Measurements from ENCODE around the gene ANAPC13.

The ANAPC13 gene

GRCh38 chr3:134458406-134458945 is 27.3 kb downstream of the ANAPC13 start:
- Histone ChIP-seq H3K4me1 (peaks cover 10% of the 10 kb centered on the region), H3K4me3 (no peak overlapping the region), H3K9me3 (no peaks in the 10 kb centered on the region), H3K36me3 (replicated peaks) (no peaks in the 10 kb centered on the region), H3K27me3 (ENCODE audit: low read depth) (peaks cover 6% of the 10 kb centered on the region; the same call in 1 of the 2 replicates)
- no peak for DNase-seq (ENCODE audit: low spot score in 2 of 2)
- in situ Hi-C loops (cut with MboI; ENCODE audit: low sequenced_read_pairs): no loop called here

GRCh38 chr3:134457376-134458074 is 28.3 kb downstream of the ANAPC13 start:
- in situ Hi-C loops (cut with MboI; ENCODE audit: low sequenced_read_pairs): no loop called here
- Histone ChIP-seq H3K27me3 (ENCODE audit: low read depth) (peaks cover 6% of the 10 kb centered on the region; the same call in 1 of the 2 replicates), H3K9me3 (no peaks in the 10 kb centered on the region), H3K4me1 (peaks cover 7% of the 10 kb centered on the region), H3K36me3 (replicated peaks) (no peaks in the 10 kb centered on the region), H3K4me3 (no peak overlapping the region)
- DNase-seq (ENCODE audit: low spot score in 2 of 2): no peak

- no peaks in the 10 kb centered on the region for H3K4me1 ChIP-seq
- peaks cover 6% of the 10 kb centered on the region; the same call in 1 of the 2 replicates for H3K27me3 ChIP-seq (ENCODE audit: low read depth)
- peak; percentile 32 to 52 for DNase-seq (ENCODE audit: low spot score in 2 of 2)
- in situ Hi-C loops (cut with MboI; ENCODE audit: low sequenced_read_pairs): no loop called here
- no peak overlapping the region for H3K4me3 ChIP-seq
- H3K9me3 ChIP-seq: no peaks in the 10 kb centered on the region
- H3K36me3 ChIP-seq (replicated peaks): no peaks in the 10 kb centered on the region
Observed at GRCh38 chr3:134453631-134454030, 32.2 kb downstream of the ANAPC13 start.

- no peak for DNase-seq (ENCODE audit: low spot score in 2 of 2)
- peaks cover 3% of the 10 kb centered on the region for H3K9me3 ChIP-seq
- H3K27me3 ChIP-seq (ENCODE audit: low read depth): peaks cover 2% of the 10 kb centered on the region; the same call in 1 of the 2 replicates
- no peaks in the 10 kb centered on the region for H3K36me3 ChIP-seq (replicated peaks)
- H3K4me3 ChIP-seq: no peak overlapping the region
- no peaks in the 10 kb centered on the region for H3K4me1 ChIP-seq
- in situ Hi-C loops (cut with MboI; ENCODE audit: low sequenced_read_pairs): no loop called here
Observed at GRCh38 chr3:134449951-134450350, 35.8 kb downstream of the ANAPC13 start.

GRCh38 chr3:134449277-134449676 is 36.5 kb downstream of the ANAPC13 start:
- no peaks in the 10 kb centered on the region for H3K4me1 ChIP-seq
- H3K36me3 ChIP-seq (replicated peaks): no peaks in the 10 kb centered on the region
- in situ Hi-C loops (cut with MboI; ENCODE audit: low sequenced_read_pairs): no loop called here
- 0 out of 2 replicates have a peak, but pooled peaks cover under 1% of the 10 kb centered on the region for H3K27me3 ChIP-seq (ENCODE audit: low read depth)
- H3K4me3 ChIP-seq: no peak overlapping the region
- H3K9me3 ChIP-seq: peaks cover 3% of the 10 kb centered on the region
- peak in 1 of 2 experiments; percentile 53 for DNase-seq (ENCODE audit: low spot score in 2 of 2)

GRCh38 chr3:134448664-134449063 is 37.1 kb downstream of the ANAPC13 start:
- no peaks in the 10 kb centered on the region for H3K27me3 ChIP-seq (ENCODE audit: low read depth)
- in situ Hi-C loops (cut with MboI; ENCODE audit: low sequenced_read_pairs): no loop called here
- H3K36me3 ChIP-seq (replicated peaks): no peaks in the 10 kb centered on the region
- no peaks in the 10 kb centered on the region for H3K4me1 ChIP-seq
- H3K4me3 ChIP-seq: no peak overlapping the region
- no peak for DNase-seq (ENCODE audit: low spot score in 2 of 2)
- H3K9me3 ChIP-seq: peaks cover 3% of the 10 kb centered on the region

- Histone ChIP-seq H3K4me3 (no peak overlapping the region), H3K4me1 (no peaks in the 10 kb centered on the region), H3K9me3 (peaks cover 3% of the 10 kb centered on the region), H3K36me3 (replicated peaks) (no peaks in the 10 kb centered on the region), H3K27me3 (ENCODE audit: low read depth) (no peaks in the 10 kb centered on the region; the same call in 1 of the 2 replicates)
- DNase-seq (ENCODE audit: low spot score in 2 of 2): no peak
- in situ Hi-C loops (cut with MboI; ENCODE audit: low sequenced_read_pairs): no loop called here
Observed at GRCh38 chr3:134447351-134447750, 38.4 kb downstream of the ANAPC13 start.

GRCh38 chr3:134446800-134447199 is 39.0 kb downstream of the ANAPC13 start:
- in situ Hi-C loops (cut with MboI; ENCODE audit: low sequenced_read_pairs): no loop called here
- Histone ChIP-seq H3K36me3 (replicated peaks) (no peaks in the 10 kb centered on the region), H3K27me3 (ENCODE audit: low read depth) (no peaks in the 10 kb centered on the region; the same call in 1 of the 2 replicates), H3K9me3 (peaks cover 3% of the 10 kb centered on the region), H3K4me3 (no peak overlapping the region), H3K4me1 (no peaks in the 10 kb centered on the region)
- DNase-seq (ENCODE audit: low spot score in 2 of 2): no peak

GRCh38 chr3:134445636-134446035 is 40.1 kb downstream of the ANAPC13 start:
- H3K4me3 ChIP-seq: no peak overlapping the region
- in situ Hi-C loops (cut with MboI; ENCODE audit: low sequenced_read_pairs): no loop called here
- DNase-seq (ENCODE audit: low spot score in 2 of 2): no peak

GRCh38 chr3:134445095-134445494 is 40.7 kb downstream of the ANAPC13 start:
- Histone ChIP-seq H3K27me3 (ENCODE audit: low read depth) (no peaks in the 10 kb centered on the region; the same call in 1 of the 2 replicates), H3K36me3 (replicated peaks) (no peaks in the 10 kb centered on the region), H3K4me3 (no peak overlapping the region), H3K4me1 (no peaks in the 10 kb centered on the region), H3K9me3 (peaks cover 3% of the 10 kb centered on the region)
- in situ Hi-C loops (cut with MboI; ENCODE audit: low sequenced_read_pairs): no loop called here
- no peak for DNase-seq (ENCODE audit: low spot score in 2 of 2)

More at GRCh38 chr3:134445636-134446035, 40.1 kb downstream of the ANAPC13 start:
- Histone ChIP-seq H3K9me3 (peaks cover 3% of the 10 kb centered on the region), H3K27me3 (ENCODE audit: low read depth) (no peaks in the 10 kb centered on the region; the same call in 1 of the 2 replicates), H3K4me1 (no peaks in the 10 kb centered on the region), H3K36me3 (replicated peaks) (no peaks in the 10 kb centered on the region)

- in situ Hi-C loops (cut with MboI; ENCODE audit: low sequenced_read_pairs): no loop called here
- H3K27me3 ChIP-seq (ENCODE audit: low read depth): peaks cover 2% of the 10 kb centered on the region; the same call in 1 of the 2 replicates
- H3K36me3 ChIP-seq (replicated peaks): no peaks in the 10 kb centered on the region
- DNase-seq (ENCODE audit: low spot score in 2 of 2): no peak
- no peak overlapping the region for H3K4me3 ChIP-seq
- peaks cover 3% of the 10 kb centered on the region for H3K9me3 ChIP-seq
- H3K4me1 ChIP-seq: no peaks in the 10 kb centered on the region
Observed at GRCh38 chr3:134441821-134442220, 44.0 kb downstream of the ANAPC13 start.

- H3K27me3 ChIP-seq (ENCODE audit: low read depth): peaks cover 2% of the 10 kb centered on the region; the same call in 1 of the 2 replicates
- DNase-seq (ENCODE audit: low spot score in 2 of 2): no peak
- no peak overlapping the region for H3K4me3 ChIP-seq
- H3K9me3 ChIP-seq: peaks cover 3% of the 10 kb centered on the region
- H3K36me3 ChIP-seq (replicated peaks): no peaks in the 10 kb centered on the region
- in situ Hi-C loops (cut with MboI; ENCODE audit: low sequenced_read_pairs): no loop called here
- no peaks in the 10 kb centered on the region for H3K4me1 ChIP-seq
Observed at GRCh38 chr3:134441321-134441720, 44.5 kb downstream of the ANAPC13 start.

GRCh38 chr3:134437211-134437752 is 48.5 kb downstream of the ANAPC13 start:
- H3K4me1 ChIP-seq: no peaks in the 10 kb centered on the region
- H3K9me3 ChIP-seq: no peaks in the 10 kb centered on the region
- in situ Hi-C loops (cut with MboI; ENCODE audit: low sequenced_read_pairs): no loop called here
- H3K4me3 ChIP-seq: no peak overlapping the region
- peaks cover 2% of the 10 kb centered on the region; the same call in 1 of the 2 replicates for H3K27me3 ChIP-seq (ENCODE audit: low read depth)
- no peaks in the 10 kb centered on the region for H3K36me3 ChIP-seq (replicated peaks)
- DNase-seq (ENCODE audit: low spot score in 2 of 2): no peak

- H3K4me1 ChIP-seq: no peaks in the 10 kb centered on the region
- no peak for DNase-seq (ENCODE audit: low spot score in 2 of 2)
- in situ Hi-C loops (cut with MboI; ENCODE audit: low sequenced_read_pairs): no loop called here
- no peaks in the 10 kb centered on the region for H3K36me3 ChIP-seq (replicated peaks)
- no peaks in the 10 kb centered on the region for H3K9me3 ChIP-seq
- H3K27me3 ChIP-seq (ENCODE audit: low read depth): no peaks in the 10 kb centered on the region
- H3K4me3 ChIP-seq: no peak overlapping the region
Observed at GRCh38 chr3:134432236-134432635, 53.5 kb downstream of the ANAPC13 start.

Measured in HAP-1 (cell line).